Central memory CD8-positive, alpha-beta T cell (primary cell): ENCODE results near the gene ATP6V1B1.
"Not testable (repeated sequence)": the region's sequence is repeated elsewhere in the genome, so short reads cannot be mapped to it uniquely, and the experiment has no call there.

ENCODE experiments used
- ATAC-seq: fragments of 150-1000 bp; cut with Tn5 transposase; replicated peaks from 2 replicates; pipeline ENCODE4 v1.10.0; 2022; ENCODE audit warnings: mild to moderate bottlenecking, moderate FRiP score, moderate number of reproducible peaks; ENCODE audit not compliant: poor library complexity, severe bottlenecking; ENCODE audit errors: extremely low read depth
- DNase-seq, 2 donors: peaks; one replicate each; pipeline ENCODE4 v3.0.0; 2021; ENCODE audit warnings: low spot score in 2 of 2
- H3K27ac Mint-ChIP-seq: one replicate; pipeline ENCODE4 v1.8.0; 2022; ENCODE audit warnings: low read depth, mild to moderate bottlenecking, moderate library complexity, mixed read lengths
- H3K27me3 Mint-ChIP-seq: one replicate; pipeline ENCODE4 v1.8.0; 2022; ENCODE audit warnings: mixed read lengths
- H3K36me3 Mint-ChIP-seq: one replicate; pipeline ENCODE4 v1.8.0; 2022; ENCODE audit warnings: mild to moderate bottlenecking, moderate library complexity, mixed read lengths; ENCODE audit not compliant: insufficient read depth
- H3K4me1 Mint-ChIP-seq: one replicate; pipeline ENCODE4 v1.8.0; 2022; ENCODE audit warnings: mixed read lengths
- H3K4me3 Mint-ChIP-seq: one replicate; pipeline ENCODE4 v1.8.0; 2022; ENCODE audit warnings: mild to moderate bottlenecking, moderate library complexity, mixed read lengths
- H3K9me3 Mint-ChIP-seq: one replicate; pipeline ENCODE4 v1.8.0; 2022; ENCODE audit warnings: mixed read lengths

ATP6V1B1 gene

GRCh38 chr2:71006955-71007799 is 71.5 kb downstream of the ATP6V1B1 start:
- Mint-ChIP-seq H3K27ac (no peak overlapping the region), H3K4me3 (no peak overlapping the region)

GRCh38 chr2:71008342-71008741 is 72.6 kb downstream of the ATP6V1B1 start:
- peaks cover 43% of the 10 kb centered on the region for H3K27me3 Mint-ChIP-seq
- H3K36me3 Mint-ChIP-seq = no peaks in the 10 kb centered on the region
- peaks cover 5% of the 10 kb centered on the region for H3K4me1 Mint-ChIP-seq
- no peak overlapping the region for H3K4me3 Mint-ChIP-seq
- no peak for DNase-seq
- no peak overlapping the region for H3K27ac Mint-ChIP-seq
- no peaks in the 10 kb centered on the region for H3K9me3 Mint-ChIP-seq
- no peak for ATAC-seq

More at GRCh38 chr2:71006955-71007799, 71.5 kb downstream of the ATP6V1B1 start:
- DNase-seq (no peak), ATAC-seq (no peak)
- H3K9me3 Mint-ChIP-seq = no peaks in the 10 kb centered on the region
- peaks cover 5% of the 10 kb centered on the region for H3K4me1 Mint-ChIP-seq
- H3K27me3 Mint-ChIP-seq = peaks cover 41% of the 10 kb centered on the region
- no peaks in the 10 kb centered on the region for H3K36me3 Mint-ChIP-seq

- H3K36me3 Mint-ChIP-seq, H3K9me3 Mint-ChIP-seq, ATAC-seq, DNase-seq, H3K4me3 Mint-ChIP-seq, H3K4me1 Mint-ChIP-seq, H3K27ac Mint-ChIP-seq: not testable (repeated sequence)
- H3K27me3 Mint-ChIP-seq = peaks cover 43% of the 10 kb centered on the region
These were observed 76.1 kb downstream of the ATP6V1B1 start for GRCh38 chr2:71011786-71012185.
